GM12878 (cell line): ENCODE results near the gene SERINC5. TPM values are rescaled to one million over a fixed set of nuclear protein-coding genes. Genes with fewer than 3 reads are reported as not detected.

Experiments
- ATAC-seq: fragments of 200-7000 bp; cut with Tn5 transposase; 3 replicates; pipeline ENCODE4 v1.9.1; 2020; ENCODE audit warnings: mild to moderate bottlenecking, moderate library complexity
- BruUV-seq: library from RNA; stranded (reverse); fragments of 400-500 nt; replicated peaks from 2 replicates; lab custom pipeline; 2021; lab: Mats Ljungman, UMichigan
- CTCF ChIA-PET: fragments of 300-600 bp; sonication (Branson Sonifier 250); formaldehyde crosslinking; extraction: SDS; loops from one replicate; lab custom pipeline; 2021; ENCODE audit warnings: inconsistent platforms; lab: Yijun Ruan, JAX
- POLR2A ChIA-PET: fragments of 350-600 bp; formaldehyde crosslinking; extraction: SDS; loops from one replicate; lab custom pipeline; 2021; ENCODE audit warnings: inconsistent platforms; lab: Charles Lee
- RAD21 ChIA-PET: fragments of 300-600 bp; sonication (Branson Sonifier 250); formaldehyde crosslinking; loops from one replicate; lab custom pipeline; 2023; ENCODE audit warnings: antibody characterized with exemption; ENCODE audit not compliant: unreplicated experiment; lab: Charles Lee
- SMC1A ChIA-PET: fragments of 300-600 bp; sonication (Branson Sonifier 250); formaldehyde crosslinking; loops from one replicate; lab custom pipeline; 2023; ENCODE audit not compliant: unreplicated experiment, uncharacterized antibody; lab: Charles Lee
- DNase-seq: peaks from one replicate; pipeline ENCODE4 v3.0.0-alpha.2; 2011; ENCODE audit warnings: low read depth, low spot score
- FAIRE-seq: peaks from 3 replicates; lab custom pipeline; 2011; peaks lifted over from hg19 to GRCh38; lab: Jason Lieb, UNC
- H2AFZ ChIP-seq: 2 replicates; pipeline ENCODE4 v1.6.0; 2011; ENCODE audit warnings: low read depth, low read length, control low read depth; ENCODE audit not compliant: control insufficient read depth
- H3K27ac ChIP-seq: 2 replicates; pipeline ENCODE4 v1.5.1; 2011; ENCODE audit warnings: control low read depth; ENCODE audit not compliant: control insufficient read depth, insufficient read depth
- H3K27me3 ChIP-seq, 2 experiments: replicated peaks in 1 of 2; 2 replicates each; pipeline versions ENCODE4 v1.6.0 to v1.6.1; 2011; ENCODE audit warnings: low read length in 1 of 2; ENCODE audit not compliant: control insufficient read depth in 2 of 2, insufficient read depth in 2 of 2
- H3K36me3 ChIP-seq, 2 experiments: 2 replicates each; pipeline ENCODE4 v1.5.1; 2011; ENCODE audit warnings: low read length in 1 of 2; ENCODE audit not compliant: control insufficient read depth in 2 of 2, insufficient read depth in 2 of 2
- H3K4me1 ChIP-seq: 2 replicates; pipeline ENCODE4 v1.6.1; 2011; ENCODE audit warnings: mild to moderate bottlenecking, low read length, moderate library complexity, mixed read lengths; ENCODE audit not compliant: control insufficient read depth, insufficient read depth
- H3K4me2 ChIP-seq: 2 replicates; pipeline ENCODE4 v1.6.0; 2011; ENCODE audit warnings: control low read depth; ENCODE audit not compliant: control insufficient read depth, insufficient read depth
- H3K4me3 ChIP-seq: fragments of 200-600 bp; sonication (generic); 2 replicates; pipeline ENCODE4 v1.5.1; 2016
- H3K79me2 ChIP-seq: 2 replicates; pipeline ENCODE4 v1.6.0; 2011; ENCODE audit warnings: low read length; ENCODE audit not compliant: control insufficient read depth, insufficient read depth
- H3K9ac ChIP-seq: 2 replicates; pipeline ENCODE4 v1.8.0; 2011; ENCODE audit warnings: low read length, control low read depth, mixed read lengths; ENCODE audit not compliant: control insufficient read depth, insufficient read depth
- H3K9me3 ChIP-seq: replicated peaks from 3 replicates; pipeline ENCODE4 v1.5.1; 2011; ENCODE audit warnings: mild to moderate bottlenecking, low read length; ENCODE audit not compliant: control insufficient read depth, insufficient read depth
- H4K20me1 ChIP-seq: 2 replicates; pipeline ENCODE4 v1.6.0; 2011; ENCODE audit not compliant: control insufficient read depth, insufficient read depth
- CHD1 ChIP-seq: IDR thresholded peaks from 2 replicates; pipeline ENCODE4 v1.6.1; 2012; ENCODE audit warnings: low read depth, low read length, improper control_type of control experiment
- CTCF ChIP-seq, 3 experiments: IDR thresholded peaks in 2 of 3; conservative IDR thresholded peaks in 1 of 3; 2 replicates each; pipeline ENCODE4 v1.5.1; 2011; ENCODE audit warnings: low read depth in 3 of 3, low read length in 3 of 3, mild to moderate bottlenecking in 3 of 3, control low read depth in 2 of 3, moderate library complexity in 2 of 3, inconsistent platforms in 1 of 3, mixed read lengths in 1 of 3; ENCODE audit not compliant: control insufficient read depth in 2 of 3, insufficient read depth in 1 of 3; ENCODE audit errors: extremely low read depth in 1 of 3
- IKZF2 ChIP-seq, 2 experiments: fragments of 450-650 bp; IDR thresholded peaks; 2 replicates each; pipeline ENCODE4 v1.6.1; 2017; ENCODE audit warnings: mild to moderate bottlenecking in 2 of 2, moderate library complexity in 2 of 2
- IRF5 ChIP-seq: fragments of 450-650 bp; IDR thresholded peaks from 2 replicates; pipeline ENCODE4 v1.6.1; 2017; ENCODE audit warnings: borderline replicate concordance
- NR2C1 ChIP-seq: fragments of 450-650 bp; IDR thresholded peaks from 2 replicates; pipeline ENCODE4 v1.6.1; 2017; ENCODE audit warnings: antibody characterized with exemption, mild to moderate bottlenecking, moderate library complexity
- PAX5 ChIP-seq: IDR thresholded peaks from 2 replicates; pipeline ENCODE4 v1.6.1; 2011; ENCODE audit warnings: low read depth, low read length, borderline replicate concordance
- PAX8 ChIP-seq: fragments of 450-650 bp; IDR thresholded peaks from 2 replicates; pipeline ENCODE4 v1.6.1; 2017; ENCODE audit warnings: mild to moderate bottlenecking, moderate library complexity
- REST ChIP-seq: IDR thresholded peaks from 2 replicates; pipeline ENCODE4 v1.6.1; 2012; ENCODE audit warnings: mild to moderate bottlenecking, low read depth, low read length
- SIN3A ChIP-seq: IDR thresholded peaks from 2 replicates; pipeline ENCODE4 v1.6.1; 2012; ENCODE audit warnings: low read depth, low read length, improper control_type of control experiment
- SIX5 ChIP-seq: IDR thresholded peaks from 2 replicates; pipeline ENCODE4 v1.6.1; 2011; ENCODE audit warnings: mild to moderate bottlenecking, low read depth, low read length, moderate library complexity; ENCODE audit not compliant: severe bottlenecking
- SUPT20H ChIP-seq: IDR thresholded peaks from 2 replicates; pipeline ENCODE4 v1.6.1; 2011; ENCODE audit warnings: low read depth, mild to moderate bottlenecking, low read length, moderate library complexity, borderline replicate concordance; ENCODE audit not compliant: control insufficient read depth
- SUZ12 ChIP-seq: fragments of 200-600 bp; sonication (generic); IDR thresholded peaks from one replicate; pipeline ENCODE4 v1.6.1; 2018; ENCODE audit warnings: antibody characterized with exemption, mild to moderate bottlenecking; ENCODE audit not compliant: unreplicated experiment
- ZBTB33 ChIP-seq: fragments of 450-650 bp; IDR thresholded peaks from 2 replicates; pipeline ENCODE4 v1.6.1; 2017; ENCODE audit warnings: mild to moderate bottlenecking
- WGBS: methylation state at CpG from one replicate; pipeline ENCODE4 v1.1.6; 2016; ENCODE audit warnings: low lambda C conversion rate; ENCODE audit not compliant: insufficient replicate concordance, insufficient coverage; ENCODE audit errors: missing lambda C conversion rate; 5-methylcytosine and 5-hydroxymethylcytosine counted together
- in situ Hi-C: fragments of 300-500 bp; cut with MboI; formaldehyde crosslinking; loops from 9 replicates; pipeline ENCODE4 v1.14.3; 2018; ENCODE audit warnings: mixed read lengths
- intact Hi-C: fragments of 100-400 bp; cut with micrococcal nuclease; formaldehyde crosslinking; loops from one replicate; pipeline ENCODE4 v1.14.2; 2022; ENCODE audit not compliant: unreplicated experiment
- polyA plus RNA-seq, 11 experiments: library from polyadenylated mRNA; depleted of rRNA in 4 of 11; unstranded in 6 of 11; stranded (reverse) in 5 of 11; fragments of >200 nt; fragmentation: Nextera tagmentation in 4 of 11; fragmentation: Illumina TruSeq in 1 of 11; extraction: Ambion mirVana in 4 of 11; extraction: Trizol in 1 of 11; gene quantifications; 1 replicate in 1 of 11; 2 replicates in 10 of 11; pipeline versions ENCODE4 v1.2.1 to v1.2.3, GENCODE V29; 2011 to 2016; ENCODE audit warnings: inconsistent platforms in 2 of 11, missing spikeins in 2 of 11, low read depth in 1 of 11
- total RNA-seq, 4 experiments: library from RNA; depleted of rRNA in 3 of 4; stranded (reverse); fragments of >200 nt in 3 of 4; fragmentation: Illumina TruSeq in 1 of 4; extraction: Trizol in 1 of 4; gene quantifications; 2 replicates each; pipeline versions ENCODE4 v1.2.1 to v1.2.3, GENCODE V29; 2013 to 2021

The SERINC5 gene
- total and polyA plus RNA-seq, 10 of the 15 experiments (the other 5 are each of a cell fraction or from before 2014, with no cell fraction given) = 0.66 to 7.0 (median 2.8) TPM

- Histone ChIP-seq H3K4me1 (peaks cover 26% of the 10 kb centered on the region), H3K79me2 (no peaks in the 10 kb centered on the region), H3K27me3 (no peaks in the 10 kb centered on the region), H2AFZ (no peak overlapping the region), H3K4me3 (no peak overlapping the region), H3K36me3 (no peaks in the 10 kb centered on the region), H3K9ac (no peak overlapping the region), H3K4me2 (no peak overlapping the region), H3K27ac (no peak overlapping the region), H3K9me3 (peaks cover 5% of the 10 kb centered on the region; the same call in 2 of the 3 replicates), H4K20me1 (no peaks in the 10 kb centered on the region)
- ATAC-seq (no peak), FAIRE-seq (no peak), DNase-seq (no peak)
- no TSS peak for BruUV-seq
- 95% methylated on average over 5 of the region's 5 CpGs for WGBS
- SMC1A ChIA-PET = interaction anchor here (0.9 to 5.0 kb wide), 3 partner anchors 13 to 146 kb away, joined by 4 to 56 read pairs (median 5); no protein-coding TSS in a partner anchor
- CTCF ChIA-PET = interaction anchor here (0.9 to 1.4 kb wide), 3 partner anchors 13 to 179 kb away, joined by 3 to 4 read pairs (median 4); no protein-coding TSS in a partner anchor
- RAD21 ChIA-PET = interaction anchor here (2.1 kb wide), 1 partner anchor 19 kb away, joined by 4 read pairs; no protein-coding TSS in a partner anchor
- in situ Hi-C loops = no loop called here
- POLR2A ChIA-PET = interaction anchor here (0.9 to 1.2 kb wide), 3 partner anchors 10 to 19 kb away, joined by 3 read pairs; no protein-coding TSS in a partner anchor
- intact Hi-C loops = loop anchor here (5.0 kb wide), 1 partner anchor 37 kb away; no protein-coding TSS in a partner anchor
- no peak for TF ChIP-seq SIX5
- no peak for TF ChIP-seq PAX8
- TF ChIP-seq IRF5 = no peak
- no peak for TF ChIP-seq CHD1
- no peak for TF ChIP-seq ZBTB33
- no peak for TF ChIP-seq REST
- TF ChIP-seq NR2C1 = no peak
- no peak for TF ChIP-seq IKZF2 (IDR thresholded peaks at IDR 0.05)
- TF ChIP-seq SUPT20H = no peak
- TF ChIP-seq PAX5 = no peak
- no peak for TF ChIP-seq SIN3A
- no peak for TF ChIP-seq CTCF (IDR thresholded peaks at IDR 0.05 in 2 of 3, conservative IDR thresholded peaks at IDR 0.05 in 1 of 3; ENCODE audit: control insufficient read depth in 2 of 3, extremely low read depth in 1 of 3, insufficient read depth in 1 of 3, low read depth in 3 of 3, low read length in 3 of 3)
- TF ChIP-seq SUZ12 = no peak
Measured at GRCh38 chr5:80129146-80129545, 126.7 kb downstream of the SERINC5 start.
